GM19455 (cell line): ENCODE measurements around the gene LRIT1.

Source experiments
- ATAC-seq: cut with Tn5 transposase; IDR thresholded peaks from one replicate; pipeline ENCODE4 v1.9.1; 2021; ENCODE audit not compliant: unreplicated experiment

Gene LRIT1

DNA sequence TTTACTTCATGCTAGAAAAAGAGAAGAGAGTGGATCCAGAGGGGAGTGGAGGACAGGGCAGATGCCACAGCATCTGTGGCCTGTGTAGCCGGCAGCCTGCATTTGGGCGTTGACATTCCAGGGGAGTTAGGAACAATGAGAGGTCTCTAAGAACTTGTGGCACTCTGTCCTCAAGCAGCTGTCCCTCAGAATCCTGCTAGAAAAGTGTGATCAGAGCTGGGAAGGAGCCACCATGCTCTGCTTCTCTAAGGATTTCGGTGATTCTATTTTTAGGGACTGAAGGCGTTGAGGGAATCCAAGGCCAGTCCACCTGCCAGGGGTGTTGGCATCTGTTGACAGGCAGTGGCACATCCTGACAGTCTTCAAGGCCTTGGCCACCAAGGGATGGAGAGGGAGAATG, 23.6 kb downstream of the LRIT1 start:
- ATAC-seq, result no peak

- ATAC-seq, result no peak
These were observed 24.5 kb downstream of the LRIT1 start for GRCh38 chr10:84216834-84217233.

DNA sequence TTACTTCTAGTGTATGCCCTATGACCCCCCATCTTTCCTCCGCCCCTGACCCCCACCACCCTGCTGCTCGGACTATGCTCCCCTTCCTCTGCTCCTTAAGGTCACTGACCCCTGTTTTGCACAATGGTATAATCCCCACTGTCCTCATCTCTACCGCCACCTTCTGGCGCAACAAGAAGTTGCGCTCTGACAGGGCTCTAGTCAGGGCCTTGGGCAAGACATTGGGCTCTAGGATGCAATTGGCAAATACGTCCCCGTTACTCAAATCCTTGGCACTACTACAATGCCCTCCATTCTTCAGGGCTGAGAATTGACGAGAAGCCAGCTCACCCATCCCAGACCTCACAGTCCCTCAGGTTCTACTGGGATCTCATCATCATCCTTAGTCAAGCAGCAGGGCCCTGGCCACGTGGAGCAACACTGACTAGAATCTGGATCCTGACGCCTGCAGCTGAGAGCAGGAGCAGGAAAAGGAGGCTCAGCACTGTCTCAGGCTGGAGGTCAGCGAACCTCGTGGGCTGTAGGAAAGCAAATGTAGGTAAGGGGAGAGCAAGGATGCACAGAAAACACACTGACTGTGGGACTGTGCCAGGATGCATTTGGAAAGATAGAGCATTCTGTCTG, 26.6 kb downstream of the LRIT1 start:
- peak; percentile 71 for ATAC-seq

DNA sequence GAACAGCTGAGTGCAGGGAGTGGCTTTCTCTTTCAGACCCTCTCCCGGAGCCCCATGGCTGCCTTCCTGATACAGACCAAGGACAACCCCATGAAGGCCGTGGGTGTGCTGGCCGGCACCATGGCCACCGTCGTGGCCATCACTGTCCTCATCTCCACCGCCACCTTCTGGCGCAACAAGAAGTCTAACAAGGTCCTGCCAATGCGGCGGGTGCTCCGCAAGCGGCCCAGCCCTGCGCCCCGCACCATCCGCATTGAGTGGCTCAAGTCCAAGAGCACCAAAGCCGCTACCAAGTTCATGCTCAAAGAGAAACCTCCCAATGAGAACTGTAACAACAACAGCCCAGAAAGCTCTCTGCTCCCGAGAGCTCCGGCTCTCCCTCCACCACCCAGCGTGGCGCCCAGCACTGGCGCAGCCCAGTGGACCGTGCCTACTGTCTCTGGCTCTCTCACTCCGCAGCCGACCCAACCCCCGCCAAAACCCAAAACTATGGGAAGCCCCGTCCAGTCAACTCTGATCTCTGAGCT, 27.2 kb downstream of the LRIT1 start:
- no peak for ATAC-seq

DNA sequence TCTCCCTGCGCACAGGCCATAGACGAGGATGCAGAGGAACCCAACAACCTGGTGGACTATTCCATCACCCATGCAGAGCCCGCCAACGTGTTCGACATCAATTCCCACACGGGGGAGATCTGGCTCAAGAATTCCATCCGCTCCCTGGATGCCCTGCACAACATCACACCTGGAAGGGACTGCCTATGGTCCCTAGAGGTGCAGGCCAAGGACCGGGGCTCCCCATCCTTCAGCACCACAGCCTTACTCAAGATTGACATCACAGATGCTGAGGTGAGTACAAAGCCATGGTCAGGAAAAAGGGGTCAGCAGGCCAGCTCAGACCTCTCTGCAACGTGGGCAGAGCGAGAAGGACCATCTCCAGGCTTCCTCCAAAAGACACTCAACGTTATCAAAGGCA, 28.3 kb downstream of the LRIT1 start:
- ATAC-seq, result no peak

DNA sequence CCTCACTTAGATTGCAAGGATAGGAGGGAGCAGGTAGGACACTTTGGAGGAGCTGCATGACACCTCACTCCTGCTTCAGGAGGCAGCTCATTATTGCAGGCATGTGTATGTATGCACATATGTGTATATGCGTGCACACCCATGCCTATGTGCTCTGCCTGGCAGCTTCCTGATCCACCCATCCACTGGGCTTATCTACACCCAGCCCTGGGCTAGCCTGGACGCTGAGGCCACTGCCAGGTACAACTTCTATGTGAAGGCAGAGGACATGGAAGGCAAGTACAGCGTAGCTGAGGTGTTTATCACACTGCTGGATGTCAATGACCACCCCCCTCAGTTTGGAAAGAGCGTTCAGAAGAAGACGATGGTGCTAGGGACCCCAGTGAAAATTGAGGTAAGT, 29.3 kb downstream of the LRIT1 start:
- no peak for ATAC-seq

- ATAC-seq, result no peak
These were observed 29.8 kb downstream of the LRIT1 start for GRCh38 chr10:84211566-84211965.

- no peak for ATAC-seq
These were observed 33.3 kb downstream of the LRIT1 start for GRCh38 chr10:84208023-84208422.

DNA sequence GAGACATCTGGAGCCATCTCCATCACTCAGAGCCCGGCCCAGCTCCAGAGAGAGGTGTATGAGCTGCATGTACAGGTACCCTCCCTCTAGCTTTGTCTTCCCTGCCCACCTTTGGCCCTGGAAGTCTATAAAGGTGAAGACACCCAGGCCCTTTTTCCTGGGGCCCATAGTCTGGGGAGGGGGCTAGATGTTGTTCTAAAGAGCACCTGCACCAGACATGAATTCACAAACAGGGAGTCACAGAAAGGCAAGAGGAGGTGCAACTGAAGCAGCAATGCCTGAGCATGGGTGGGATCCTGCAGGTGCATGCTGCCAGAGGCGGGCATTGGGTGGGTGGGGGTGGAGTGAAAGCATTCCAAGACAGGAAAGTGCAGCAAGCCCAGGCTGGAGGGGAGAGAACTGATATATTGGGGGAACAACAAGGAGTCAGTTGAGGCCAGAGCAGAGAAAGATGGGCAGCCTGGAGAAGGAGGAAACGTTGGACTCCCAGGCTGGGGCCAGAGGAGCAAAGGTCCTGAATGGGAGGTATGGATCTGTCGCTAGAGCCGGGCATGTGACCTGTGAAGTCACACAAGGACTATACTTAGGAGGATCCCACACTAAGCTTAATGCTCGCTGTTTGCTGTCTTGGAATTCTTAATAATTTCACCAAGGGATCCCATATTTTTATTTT, 35.4 kb downstream of the LRIT1 start:
- no peak for ATAC-seq

- ATAC-seq, result peak; percentile 60
These were observed 36.1 kb downstream of the LRIT1 start for GRCh38 chr10:84205049-84205852.

GRCh38 chr10:84204610-84205009, 36.7 kb downstream of the LRIT1 start:
- no peak for ATAC-seq

DNA sequence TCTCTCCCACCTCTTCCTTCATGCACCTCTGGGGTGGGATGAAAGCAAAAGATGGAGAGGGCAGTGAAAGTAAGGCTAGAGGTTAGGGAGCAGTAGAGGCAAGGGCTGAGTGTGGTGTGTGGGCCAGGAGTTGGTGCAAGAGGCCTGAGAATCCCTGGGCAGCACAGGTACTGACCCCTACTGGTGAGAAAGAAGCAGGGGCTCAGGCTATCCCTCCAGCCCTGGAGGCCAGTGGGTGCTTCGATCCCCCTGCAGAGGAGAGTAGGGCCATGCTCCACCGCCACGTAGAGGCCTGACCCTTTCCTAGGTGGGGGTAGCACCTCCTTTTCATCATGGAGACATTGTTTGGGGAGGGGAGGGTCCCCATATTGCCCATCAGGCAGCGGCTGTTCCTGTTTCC, 37.2 kb downstream of the LRIT1 start:
- ATAC-seq, result peak; percentile 61

GRCh38 chr10:84202349-84202748, 39.0 kb downstream of the LRIT1 start:
- no peak for ATAC-seq

GRCh38 chr10:84201682-84202081, 39.7 kb downstream of the LRIT1 start:
- ATAC-seq, result no peak

GRCh38 chr10:84201244-84201606, 40.1 kb downstream of the LRIT1 start:
- no peak for ATAC-seq

DNA sequence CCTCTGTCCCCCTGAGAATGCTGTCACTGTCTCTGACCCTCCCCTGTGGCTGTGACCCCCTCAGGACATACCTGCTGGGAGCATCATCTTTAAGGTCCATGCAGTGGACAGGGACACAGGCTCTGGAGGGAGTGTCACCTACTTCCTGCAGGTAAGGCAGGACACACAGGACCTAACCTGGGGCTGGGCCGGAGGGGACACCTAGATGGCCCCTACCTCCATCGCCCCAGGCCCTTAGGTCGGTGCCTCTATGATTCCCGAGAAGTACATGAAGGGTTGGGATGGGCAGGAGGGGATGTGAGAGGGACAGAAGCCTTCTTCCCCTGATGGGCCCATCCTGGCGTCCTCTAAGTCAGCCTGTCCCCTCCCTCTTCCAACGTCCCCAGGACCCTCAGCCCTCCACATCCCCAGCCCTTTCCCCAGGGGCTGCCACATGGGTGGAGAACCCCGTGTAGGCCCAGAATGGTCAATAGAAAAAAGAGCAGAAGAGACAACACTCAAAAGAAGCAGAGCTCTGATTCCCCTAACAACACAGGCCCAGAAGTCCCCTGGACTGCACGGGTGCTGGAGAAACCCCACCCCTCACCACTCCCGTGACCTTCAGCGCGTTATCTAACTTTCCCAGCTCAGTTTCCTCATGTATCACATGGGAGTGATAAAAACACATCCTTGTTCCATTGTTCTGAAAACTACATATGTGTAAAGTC, 40.7 kb downstream of the LRIT1 start:
- ATAC-seq, result no peak

GRCh38 chr10:84198206-84198915, 43.0 kb downstream of the LRIT1 start:
- no peak for ATAC-seq

- no peak for ATAC-seq
These were observed 43.7 kb downstream of the LRIT1 start for GRCh38 chr10:84197643-84198042.

GRCh38 chr10:84196941-84197340, 44.4 kb downstream of the LRIT1 start:
- ATAC-seq, result no peak

DNA sequence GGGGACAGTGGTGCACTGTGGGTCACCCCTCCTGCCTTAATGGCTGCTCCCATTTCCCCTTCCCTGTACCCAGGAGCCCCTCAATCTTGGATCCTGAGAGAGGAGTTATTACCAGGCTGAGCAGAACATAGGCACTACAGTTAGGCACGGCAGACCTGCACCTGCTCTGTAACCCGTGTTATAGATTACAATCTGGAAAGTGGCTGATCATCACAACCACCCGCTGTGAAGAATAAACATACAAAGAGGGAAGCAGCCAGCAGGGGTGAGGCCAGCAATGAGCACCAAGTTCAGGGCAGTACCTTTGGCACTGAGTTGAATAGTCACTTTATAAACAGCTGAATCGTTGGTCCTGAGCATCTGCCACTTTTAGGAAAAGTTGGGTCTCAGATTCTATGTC, 45.3 kb downstream of the LRIT1 start:
- no peak for ATAC-seq
